ENCODE results near the gene RPL3.

Gene RPL3

DNA sequence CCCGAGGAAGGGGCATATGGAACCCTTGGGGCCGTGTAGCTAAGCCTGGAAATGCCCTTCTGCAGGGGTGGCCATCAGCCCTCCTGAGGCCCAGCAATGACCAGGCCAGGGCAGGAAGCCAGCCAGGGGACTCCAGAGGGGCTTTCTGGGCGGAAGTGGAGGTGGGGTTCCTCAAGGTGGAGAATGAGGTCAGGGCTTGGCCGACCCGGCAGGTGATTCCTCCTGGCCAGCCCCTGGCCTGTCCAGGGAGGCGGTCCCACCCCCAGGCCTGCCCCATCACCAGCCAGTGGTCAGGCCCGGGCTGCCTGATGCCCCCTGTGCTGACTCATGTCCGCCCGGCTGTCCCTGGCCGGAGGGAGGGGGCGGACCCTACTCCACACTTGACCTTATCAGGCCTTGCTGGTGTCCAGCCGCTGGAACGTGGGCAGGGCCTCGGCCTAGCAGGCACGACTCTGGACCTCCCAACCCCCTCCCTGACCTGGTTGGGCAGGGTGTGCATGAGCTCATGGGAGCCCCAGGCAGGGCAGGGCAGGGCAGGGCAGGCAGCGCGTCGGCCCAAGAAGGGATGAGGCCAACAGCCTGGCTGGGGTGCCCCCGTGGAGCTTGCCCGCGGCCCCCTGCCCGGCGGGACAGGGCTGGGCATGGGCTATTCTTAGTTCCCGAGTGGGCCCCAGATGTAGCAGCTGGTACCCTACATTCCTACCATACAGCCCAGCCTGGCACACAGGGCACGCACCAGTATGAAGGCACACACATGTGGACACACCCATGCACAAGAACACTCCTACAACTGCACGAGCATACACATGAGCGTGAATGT is 35.9 kb downstream of the RPL3 start:
- peaks cover 0 to 19% (median 10%) of the 10 kb centered on the region in 4 donors for H3K4me1 ChIP-seq
- H3K27me3 ChIP-seq, result peaks cover 0 to 2% of the 10 kb centered on the region in 2 donors
- no peaks in the 10 kb centered on the region for H3K36me3 ChIP-seq
- H3K27ac ChIP-seq, result peak overlapping the region in 1 of 2 donors; percentile 4
- intact Hi-C loops (cut with DNase I; ENCODE audit: low total_unique reads), result no loop called here
- H3K9me3 ChIP-seq, result peaks cover 0 to 11% (median 10%) of the 10 kb centered on the region in 3 donors
- DNase-seq, result peak; percentile 70 to 85
- H3K4me3 ChIP-seq, result no peak overlapping the region
- TF ChIP-seq, protein P1, sequence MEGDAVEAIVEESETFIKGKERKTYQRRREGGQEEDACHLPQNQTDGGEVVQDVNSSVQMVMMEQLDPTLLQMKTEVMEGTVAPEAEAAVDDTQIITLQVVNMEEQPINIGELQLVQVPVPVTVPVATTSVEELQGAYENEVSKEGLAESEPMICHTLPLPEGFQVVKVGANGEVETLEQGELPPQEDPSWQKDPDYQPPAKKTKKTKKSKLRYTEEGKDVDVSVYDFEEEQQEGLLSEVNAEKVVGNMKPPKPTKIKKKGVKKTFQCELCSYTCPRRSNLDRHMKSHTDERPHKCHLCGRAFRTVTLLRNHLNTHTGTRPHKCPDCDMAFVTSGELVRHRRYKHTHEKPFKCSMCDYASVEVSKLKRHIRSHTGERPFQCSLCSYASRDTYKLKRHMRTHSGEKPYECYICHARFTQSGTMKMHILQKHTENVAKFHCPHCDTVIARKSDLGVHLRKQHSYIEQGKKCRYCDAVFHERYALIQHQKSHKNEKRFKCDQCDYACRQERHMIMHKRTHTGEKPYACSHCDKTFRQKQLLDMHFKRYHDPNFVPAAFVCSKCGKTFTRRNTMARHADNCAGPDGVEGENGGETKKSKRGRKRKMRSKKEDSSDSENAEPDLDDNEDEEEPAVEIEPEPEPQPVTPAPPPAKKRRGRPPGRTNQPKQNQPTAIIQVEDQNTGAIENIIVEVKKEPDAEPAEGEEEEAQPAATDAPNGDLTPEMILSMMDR (IDR thresholded peaks at IDR 0.05), result no peak

DNA sequence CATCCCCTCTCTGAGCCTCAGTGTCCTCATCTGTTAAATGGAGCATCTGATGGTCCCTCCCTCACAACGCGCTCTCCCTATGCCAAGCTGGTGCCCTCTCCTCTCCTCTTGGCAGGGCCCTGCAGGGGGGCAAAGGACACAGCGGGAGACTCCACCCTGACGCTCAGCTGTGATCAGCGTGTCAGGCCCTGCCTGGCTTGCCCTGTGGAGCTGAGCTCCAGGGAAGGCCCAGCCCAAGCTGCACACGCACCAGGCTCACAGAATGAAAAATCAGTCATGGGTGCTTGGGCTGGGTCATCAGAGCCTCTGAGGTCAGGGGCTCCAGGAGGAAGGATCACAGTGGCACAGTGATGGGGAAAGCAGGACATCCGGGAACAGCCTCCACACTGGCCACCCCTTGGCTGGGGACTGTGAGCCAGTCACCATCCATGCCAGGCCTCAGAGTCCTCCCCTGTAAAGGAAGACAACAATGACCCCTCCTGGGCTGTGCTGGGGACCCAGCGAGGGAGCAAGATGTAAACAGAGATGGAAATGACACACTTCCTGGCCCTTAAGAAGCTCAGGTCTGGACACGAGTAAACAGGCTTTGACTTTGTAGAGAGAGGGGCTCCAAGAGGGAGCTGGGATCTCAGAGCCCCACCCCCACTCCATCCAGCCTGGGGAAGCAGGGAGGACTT is 36.6 kb downstream of the RPL3 start:
- peaks cover 0 to 2% of the 10 kb centered on the region in 2 donors for H3K27me3 ChIP-seq
- TF ChIP-seq, protein P1 (IDR thresholded peaks at IDR 0.05), result no peak
- peak overlapping the region; percentile 4 to 10 for H3K27ac ChIP-seq
- peaks cover 0 to 11% (median 10%) of the 10 kb centered on the region in 3 donors for H3K9me3 ChIP-seq
- no peak overlapping the region for H3K4me3 ChIP-seq
- peaks cover 0 to 19% (median 10%) of the 10 kb centered on the region in 4 donors for H3K4me1 ChIP-seq
- intact Hi-C loops (cut with DNase I; ENCODE audit: low total_unique reads), result no loop called here
- DNase-seq, result no peak
- no peaks in the 10 kb centered on the region for H3K36me3 ChIP-seq

DNA sequence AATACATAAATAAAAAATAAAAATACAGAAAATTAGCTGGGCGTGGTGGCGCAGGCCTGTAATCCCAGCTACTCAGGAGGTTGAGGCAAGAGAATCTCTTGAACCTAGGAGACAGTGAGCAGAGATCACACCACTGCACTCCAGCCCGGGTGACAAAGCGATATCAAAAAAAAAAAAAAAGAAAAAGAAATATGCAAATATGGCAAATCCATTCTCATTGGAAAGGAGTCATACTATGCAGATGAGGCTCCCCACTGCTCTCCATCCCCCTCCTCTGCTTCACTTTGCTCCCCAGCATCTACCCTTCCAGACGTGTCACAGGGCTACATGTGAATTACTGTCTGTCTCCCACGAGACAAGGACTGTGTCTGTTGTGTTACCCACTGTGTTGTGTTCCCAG is 38.3 kb downstream of the RPL3 start:
- TF ChIP-seq, protein P1 (IDR thresholded peaks at IDR 0.05), result no peak
- intact Hi-C loops (cut with DNase I; ENCODE audit: low total_unique reads), result no loop called here
- Histone ChIP-seq H3K4me1 (peaks cover 0 to 19% (median 10%) of the 10 kb centered on the region in 4 donors), H3K36me3 (no peaks in the 10 kb centered on the region), H3K27ac (no peak overlapping the region), H3K27me3 (peaks cover 0 to 5% of the 10 kb centered on the region in 2 donors), H3K4me3 (no peak overlapping the region), H3K9me3 (peaks cover 0 to 19% (median 10%) of the 10 kb centered on the region in 3 donors)
- no peak for DNase-seq

DNA sequence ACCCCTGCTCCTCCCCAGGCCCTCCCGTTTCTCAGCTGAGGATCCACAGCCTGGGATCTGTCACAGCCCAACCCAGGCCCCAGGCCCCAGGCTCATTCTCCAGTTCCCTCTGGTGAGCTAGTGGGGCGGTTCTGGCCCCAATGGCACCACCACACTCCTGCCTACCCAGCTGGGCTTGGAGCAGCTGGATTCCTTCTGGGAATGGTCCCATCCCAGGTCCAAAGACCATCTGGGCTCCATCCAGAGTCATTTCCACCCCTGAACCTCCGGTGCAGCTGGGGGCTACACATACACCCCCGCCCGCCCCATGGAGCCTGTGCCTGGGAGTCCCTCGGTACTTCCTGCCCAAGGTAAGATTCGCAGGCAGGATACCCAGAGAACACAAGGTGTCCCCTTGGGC is 39.2 kb downstream of the RPL3 start:
- TF ChIP-seq, protein P1 (IDR thresholded peaks at IDR 0.05), result no peak
- Histone ChIP-seq H3K36me3 (no peaks in the 10 kb centered on the region), H3K27ac (no peak overlapping the region), H3K4me3 (no peak overlapping the region), H3K27me3 (peaks cover 0 to 8% of the 10 kb centered on the region in 2 donors), H3K9me3 (peaks cover 0 to 18% (median 9%) of the 10 kb centered on the region in 3 donors), H3K4me1 (peaks cover 0 to 19% (median 10%) of the 10 kb centered on the region in 4 donors)
- DNase-seq, result no peak
- intact Hi-C loops (cut with DNase I; ENCODE audit: low total_unique reads), result no loop called here

DNA sequence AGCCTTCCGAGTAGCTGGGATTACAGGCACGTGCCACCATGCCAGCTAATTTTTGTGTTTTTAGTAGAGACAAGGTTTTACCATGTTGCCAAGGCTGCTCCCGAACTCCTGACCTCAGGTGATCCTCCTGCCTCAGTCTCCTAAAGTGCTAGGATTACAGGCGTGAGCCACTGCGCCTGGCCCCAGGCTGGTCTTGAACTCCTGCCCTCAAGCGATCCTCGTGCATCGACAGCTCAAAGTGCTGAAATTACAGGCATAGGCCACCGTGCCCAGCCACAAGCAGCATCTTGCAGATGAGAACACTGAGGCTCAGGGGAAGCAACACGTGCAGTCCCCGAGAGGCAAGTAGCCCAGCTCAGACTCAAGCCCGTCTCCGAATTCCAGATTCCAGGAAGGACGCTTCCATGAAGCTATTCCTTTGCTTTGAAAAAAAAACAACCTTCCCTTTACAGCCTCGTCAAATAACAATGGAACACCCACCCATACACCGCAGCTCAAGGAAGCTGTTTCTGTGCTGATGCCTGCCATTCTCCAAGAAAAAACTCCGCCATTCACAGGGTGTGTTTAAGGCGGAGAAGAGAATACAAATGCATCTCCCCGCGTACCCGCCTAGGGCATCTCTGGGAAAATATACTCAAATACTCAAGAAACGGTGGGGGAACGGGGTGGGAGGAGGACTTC is 40.1 kb downstream of the RPL3 start:
- TF ChIP-seq, protein P1 (IDR thresholded peaks at IDR 0.05), result no peak
- peaks cover 0 to 13% of the 10 kb centered on the region in 2 donors for H3K27me3 ChIP-seq
- intact Hi-C loops (cut with DNase I; ENCODE audit: low total_unique reads), result no loop called here
- no peak for DNase-seq
- H3K4me1 ChIP-seq, result peaks cover 0 to 19% (median 10%) of the 10 kb centered on the region in 4 donors
- peaks cover 0 to 9% (median 0%) of the 10 kb centered on the region in 3 donors for H3K9me3 ChIP-seq
- H3K4me3 ChIP-seq, result no peak overlapping the region
- no peaks in the 10 kb centered on the region for H3K36me3 ChIP-seq
- no peak overlapping the region for H3K27ac ChIP-seq
